GM23248 (cell line): ENCODE data around the gene TTC9.

Experiments used
- EZH2 ChIP-seq: fragments of 200-600 bp; sonication (generic); IDR thresholded peaks from 2 replicates; pipeline ENCODE4 v1.6.1; 2018; ENCODE audit warnings: antibody characterized with exemption, mild to moderate bottlenecking; ENCODE audit not compliant: insufficient read depth, poor library complexity, severe bottlenecking
- EZH2phosphoT487 ChIP-seq: fragments of 200-600 bp; sonication (generic); IDR thresholded peaks from 2 replicates; pipeline ENCODE4 v1.6.1; 2018; ENCODE audit warnings: antibody characterized with exemption, moderate library complexity, mild to moderate bottlenecking, low read depth; ENCODE audit not compliant: insufficient read depth

GRCh38 chr14:70600382-70601157, 41.1 kb upstream of the TTC9 start, which contains the start of gene MED6:
- no peak for TF ChIP-seq EZH2
- no peak for TF ChIP-seq EZH2phosphoT487
